ENCODE data around the gene SRR. TPM values are rescaled to one million over a fixed set of nuclear protein-coding genes. Genes with fewer than 3 reads are reported as not detected.

SRR gene
- total RNA-seq, 3 donors from 2014 or later (not counting 1 experiment from before 2014, with no cell fraction given) = 6.4 to 11.1 (median 7.9) TPM

DNA sequence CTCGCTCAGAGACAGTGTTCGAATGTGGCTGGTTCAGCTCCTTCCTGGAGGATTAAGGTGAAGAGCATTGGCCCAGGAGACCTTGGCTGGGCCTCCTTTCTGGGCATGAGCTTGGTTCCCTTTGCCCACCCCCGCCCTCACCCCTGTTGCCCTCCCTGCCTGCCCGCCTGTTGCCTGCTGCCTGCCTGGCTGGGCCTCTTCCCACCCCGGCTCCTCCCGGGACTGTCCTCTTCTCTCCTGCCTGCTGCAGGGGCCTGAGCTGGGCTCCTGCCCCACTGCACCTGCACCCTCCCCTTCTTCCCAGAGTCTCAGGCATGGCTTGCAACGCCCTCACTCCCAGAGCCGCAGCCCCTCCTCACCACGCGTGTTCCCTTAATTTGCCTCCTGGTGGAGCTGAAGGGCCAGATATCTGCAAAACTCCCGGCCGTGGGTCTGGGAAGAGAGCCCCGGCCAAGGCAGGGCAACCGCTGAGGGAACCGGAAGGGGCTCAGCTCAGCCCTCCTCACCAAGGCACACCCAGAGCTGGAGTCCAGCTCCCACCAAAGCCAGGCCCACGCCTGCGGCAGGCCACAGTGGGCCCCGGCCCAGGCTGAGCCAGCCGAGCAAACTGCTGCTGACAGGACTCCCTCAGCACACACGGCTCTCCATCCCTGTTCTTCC lies 65.9 kb downstream of the SRR start:
- H3K9me3 ChIP-seq (ENCODE audit: control insufficient read depth, insufficient read depth, low read length) = no peaks in the 10 kb centered on the region
- no peaks in the 10 kb centered on the region for H3K27me3 ChIP-seq (ENCODE audit: control insufficient read depth, insufficient read depth, low read length)
- no peak overlapping the region for H3K4me3 ChIP-seq (ENCODE audit: low read length)
- ATAC-seq (no peak), DNase-seq (no peak)
- H3K27ac ChIP-seq (ENCODE audit: low read length) = no peak overlapping the region
- no peaks in the 10 kb centered on the region for H3K4me1 ChIP-seq (ENCODE audit: control insufficient read depth, insufficient read depth, low read length)
- intact Hi-C loops (cut with micrococcal nuclease) = no loop called here
- Mint-ChIP-seq H3K4me3 (no peak overlapping the region), H3K9me3 (no peaks in the 10 kb centered on the region), H3K36me3 (no peaks in the 10 kb centered on the region), H3K27me3 (ENCODE audit: low read depth in 2 of 2) (no peaks in the 10 kb centered on the region), H3K4me1 (no peaks in the 10 kb centered on the region), H3K27ac (no peak overlapping the region)
- H3K36me3 ChIP-seq (ENCODE audit: control insufficient read depth, insufficient read depth, low read length) = peaks cover 6% of the 10 kb centered on the region
- TF ChIP-seq, protein P1, sequence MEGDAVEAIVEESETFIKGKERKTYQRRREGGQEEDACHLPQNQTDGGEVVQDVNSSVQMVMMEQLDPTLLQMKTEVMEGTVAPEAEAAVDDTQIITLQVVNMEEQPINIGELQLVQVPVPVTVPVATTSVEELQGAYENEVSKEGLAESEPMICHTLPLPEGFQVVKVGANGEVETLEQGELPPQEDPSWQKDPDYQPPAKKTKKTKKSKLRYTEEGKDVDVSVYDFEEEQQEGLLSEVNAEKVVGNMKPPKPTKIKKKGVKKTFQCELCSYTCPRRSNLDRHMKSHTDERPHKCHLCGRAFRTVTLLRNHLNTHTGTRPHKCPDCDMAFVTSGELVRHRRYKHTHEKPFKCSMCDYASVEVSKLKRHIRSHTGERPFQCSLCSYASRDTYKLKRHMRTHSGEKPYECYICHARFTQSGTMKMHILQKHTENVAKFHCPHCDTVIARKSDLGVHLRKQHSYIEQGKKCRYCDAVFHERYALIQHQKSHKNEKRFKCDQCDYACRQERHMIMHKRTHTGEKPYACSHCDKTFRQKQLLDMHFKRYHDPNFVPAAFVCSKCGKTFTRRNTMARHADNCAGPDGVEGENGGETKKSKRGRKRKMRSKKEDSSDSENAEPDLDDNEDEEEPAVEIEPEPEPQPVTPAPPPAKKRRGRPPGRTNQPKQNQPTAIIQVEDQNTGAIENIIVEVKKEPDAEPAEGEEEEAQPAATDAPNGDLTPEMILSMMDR (IDR thresholded peaks at IDR 0.05) = no peak
- WGBS (ENCODE audit: insufficient coverage) = 92% methylated on average over 20 of the region's 20 CpGs

DNA sequence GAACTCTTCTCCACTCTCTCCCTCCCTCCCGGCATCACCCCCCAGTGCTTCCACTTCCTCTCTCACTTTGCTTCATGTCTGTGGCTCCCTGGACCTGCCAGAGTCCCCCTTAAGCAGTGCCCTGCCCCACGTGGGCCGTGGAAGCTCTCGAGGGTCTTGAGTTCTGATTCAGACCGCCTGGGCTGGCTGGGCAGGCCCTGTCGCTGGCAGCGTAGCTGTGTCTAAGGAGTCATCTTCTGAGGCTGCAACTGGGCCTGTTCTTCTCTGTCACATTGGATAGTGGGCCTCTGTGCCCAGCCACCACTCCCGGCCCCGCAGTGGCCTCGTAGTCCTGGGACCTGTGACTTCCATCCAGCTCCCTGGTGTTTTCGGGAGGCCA lies 66.5 kb downstream of the SRR start:
- Histone ChIP-seq H3K36me3 (ENCODE audit: control insufficient read depth, insufficient read depth, low read length) (peaks cover 4% of the 10 kb centered on the region), H3K4me1 (ENCODE audit: control insufficient read depth, insufficient read depth, low read length) (no peaks in the 10 kb centered on the region), H3K4me3 (ENCODE audit: low read length) (no peak overlapping the region), H3K27me3 (ENCODE audit: control insufficient read depth, insufficient read depth, low read length) (no peaks in the 10 kb centered on the region), H3K27ac (ENCODE audit: low read length) (no peak overlapping the region), H3K9me3 (ENCODE audit: control insufficient read depth, insufficient read depth, low read length) (no peaks in the 10 kb centered on the region)
- H3K4me3 Mint-ChIP-seq = no peak overlapping the region
- TF ChIP-seq, protein P1 (IDR thresholded peaks at IDR 0.05) = no peak
- ATAC-seq = no peak
- H3K9me3 Mint-ChIP-seq = no peaks in the 10 kb centered on the region
- no peaks in the 10 kb centered on the region for H3K27me3 Mint-ChIP-seq (ENCODE audit: low read depth in 2 of 2)
- DNase-seq = no peak
- 96% methylated on average over 11 of the region's 11 CpGs for WGBS (ENCODE audit: insufficient coverage)
- no peaks in the 10 kb centered on the region for H3K4me1 Mint-ChIP-seq
- no peak overlapping the region for H3K27ac Mint-ChIP-seq
- intact Hi-C loops (cut with micrococcal nuclease) = no loop called here
- no peaks in the 10 kb centered on the region for H3K36me3 Mint-ChIP-seq

DNA sequence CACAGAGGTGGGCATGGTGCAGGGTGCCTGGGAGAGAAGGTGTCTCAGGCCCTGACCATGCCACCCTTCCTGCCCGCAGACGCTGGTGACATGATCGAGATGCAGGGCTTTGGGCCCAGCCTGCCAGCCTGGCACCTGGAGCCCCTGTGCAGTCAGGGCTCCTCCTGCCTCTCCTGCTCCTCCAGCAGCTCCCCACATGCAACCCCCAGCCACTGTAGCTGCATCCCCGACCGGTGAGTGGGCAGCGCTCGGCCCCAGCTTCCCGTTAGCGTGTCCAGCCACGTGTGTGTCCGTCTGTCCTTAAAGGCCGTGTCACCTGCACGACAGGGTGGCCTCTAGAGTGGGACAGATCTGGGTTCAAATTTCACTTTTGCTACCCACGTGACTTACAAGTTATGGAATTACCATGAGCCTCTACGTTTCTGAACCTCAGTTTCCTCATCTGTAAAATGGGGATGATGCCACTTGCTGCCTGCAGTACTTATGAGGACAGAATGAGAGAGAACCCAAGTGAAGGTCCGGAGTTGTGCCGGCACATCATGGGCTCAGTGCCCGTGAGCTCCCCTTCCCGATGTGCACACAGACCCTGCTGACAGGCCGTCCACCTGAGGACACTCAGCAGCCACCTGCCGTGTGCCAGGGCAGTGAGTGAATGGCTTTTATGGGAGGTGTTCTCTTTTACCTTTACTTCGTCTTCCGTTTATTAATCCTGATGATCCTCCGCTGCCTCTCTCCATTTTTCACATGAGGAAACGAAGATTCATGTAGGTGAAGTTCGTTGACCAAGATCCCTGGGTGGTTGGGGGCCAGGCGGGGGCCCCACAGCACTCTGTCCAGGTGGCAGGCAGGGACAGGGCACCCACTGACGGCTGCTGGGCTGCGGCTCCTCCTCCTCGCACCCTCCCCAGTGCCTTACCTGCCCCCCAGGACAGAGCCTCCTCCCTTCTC lies 67.7 kb downstream of the SRR start:
- Histone ChIP-seq H3K27me3 (ENCODE audit: control insufficient read depth, insufficient read depth, low read length) (no peaks in the 10 kb centered on the region), H3K9me3 (ENCODE audit: control insufficient read depth, insufficient read depth, low read length) (no peaks in the 10 kb centered on the region), H3K36me3 (ENCODE audit: control insufficient read depth, insufficient read depth, low read length) (peaks cover 12% of the 10 kb centered on the region), H3K4me1 (ENCODE audit: control insufficient read depth, insufficient read depth, low read length) (no peaks in the 10 kb centered on the region), H3K27ac (ENCODE audit: low read length) (no peak overlapping the region), H3K4me3 (ENCODE audit: low read length) (no peak overlapping the region)
- DNase-seq (no peak), ATAC-seq (no peak)
- Mint-ChIP-seq H3K4me3 (no peak overlapping the region), H3K27ac (no peak overlapping the region), H3K27me3 (ENCODE audit: low read depth in 2 of 2) (no peaks in the 10 kb centered on the region), H3K36me3 (no peaks in the 10 kb centered on the region), H3K4me1 (no peaks in the 10 kb centered on the region), H3K9me3 (no peaks in the 10 kb centered on the region)
- TF ChIP-seq, protein P1 (IDR thresholded peaks at IDR 0.05) = no peak
- WGBS (ENCODE audit: insufficient coverage) = 96% methylated on average over 30 of the region's 30 CpGs
- intact Hi-C loops (cut with micrococcal nuclease) = no loop called here
